ENCODE results near the gene BCKDHB.

DNA sequence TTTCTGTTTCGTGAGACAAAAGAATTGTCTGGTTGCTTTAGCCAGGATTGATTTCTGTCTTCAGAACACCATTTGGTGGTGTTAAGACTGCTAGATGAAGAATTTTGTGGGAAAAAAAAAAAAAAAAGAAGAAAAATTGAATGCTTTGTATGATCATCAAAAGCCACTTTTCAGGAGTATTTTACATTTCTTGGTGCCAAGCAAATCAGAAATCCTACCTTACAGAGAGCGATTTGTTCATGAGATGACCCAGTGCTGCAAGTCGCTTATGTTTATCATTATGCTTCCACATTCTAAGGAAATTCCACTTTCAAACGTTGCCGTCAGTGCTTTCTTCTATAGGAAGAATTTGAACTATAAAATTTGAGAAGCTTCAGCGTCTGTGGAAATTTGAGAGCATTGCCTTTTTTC is 228.7 kb downstream of the BCKDHB start:
- no peak for TF ChIP-seq CTCF (conservative IDR thresholded peaks at IDR 0.05)
- TF ChIP-seq ZFX (IDR thresholded peaks at IDR 0.05): no peak
